ENCODE results near the gene RWDD2A.
"Not testable (repeated sequence)": the region's sequence is repeated elsewhere in the genome, so short reads cannot be mapped to it uniquely, and the experiment has no call there.

RWDD2A gene

DNA sequence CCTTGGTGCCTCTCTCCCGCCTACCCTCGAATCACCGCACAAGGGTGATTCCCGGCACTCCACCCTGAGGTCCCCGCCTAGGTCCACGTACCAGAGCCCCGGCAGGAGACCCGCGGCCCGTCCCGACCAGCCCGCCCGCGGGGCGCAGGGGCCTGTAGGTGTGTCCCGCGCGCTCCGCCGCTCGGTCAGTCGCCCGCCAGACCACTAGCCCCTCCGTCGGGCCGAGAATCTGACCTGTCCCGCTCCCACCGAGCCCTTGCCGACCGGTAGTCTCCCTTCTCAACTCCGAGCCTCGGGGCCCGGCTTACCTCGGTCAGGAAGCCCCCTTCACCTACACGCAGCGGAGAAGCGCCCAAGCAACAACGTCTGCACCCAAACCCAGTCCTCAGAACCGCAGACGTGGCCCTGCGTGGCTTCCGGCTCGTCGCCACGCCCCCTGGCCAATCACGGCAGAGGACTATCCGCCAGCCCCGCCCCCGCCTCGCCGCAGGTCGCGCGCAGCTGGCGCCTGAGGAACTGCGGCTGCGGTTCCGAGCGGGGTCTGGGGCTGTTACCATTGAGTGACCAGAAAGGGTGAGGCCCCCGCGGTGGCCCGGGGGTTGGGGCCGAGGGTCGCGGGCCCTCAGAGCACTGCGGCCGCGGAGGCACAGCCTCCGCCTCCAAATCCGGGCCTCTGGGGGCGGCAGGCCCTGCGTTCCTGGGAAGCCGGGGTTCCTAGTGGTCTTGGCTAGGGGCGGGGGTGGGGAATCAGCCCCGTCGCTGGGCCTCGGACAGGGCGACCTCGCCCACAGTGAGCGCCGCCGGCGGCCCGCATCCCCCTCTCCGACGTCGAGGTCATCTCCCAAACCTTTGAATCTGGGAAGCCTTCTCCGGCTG is at the start of gene RWDD2A, which contains the start of gene PGM3:
Gene RWDD2A, plus strand, starts transcription at position 487 of the 876 bp plus-strand sequence. CDS start 1,095 bp downstream, outside the sequence.
Gene PGM3, minus strand, starts transcription at position 395 of the 876 bp plus-strand sequence. CDS start 2,253 bp downstream, outside the sequence.
- DNase-seq (ENCODE audit: low read depth), result peak; percentile 86

DNA sequence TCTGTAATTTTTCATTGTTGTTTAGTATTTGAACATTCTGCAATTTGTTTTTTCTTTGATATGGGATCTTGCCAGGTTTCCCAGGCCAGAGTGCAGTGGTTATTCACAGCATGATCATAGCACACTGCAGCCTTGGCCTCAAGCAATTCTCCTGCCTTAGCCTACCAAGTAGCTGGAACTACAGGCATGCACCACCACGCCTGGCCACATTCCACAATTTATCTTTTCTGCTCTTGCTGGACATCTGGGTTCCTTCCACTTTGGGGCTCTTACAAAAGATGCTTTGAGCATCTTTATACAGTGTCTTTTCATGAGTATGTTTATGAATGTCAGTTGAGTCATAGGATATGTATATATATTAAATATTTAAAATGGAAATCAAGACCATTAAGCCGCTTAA is 42.0 kb upstream of the RWDD2A start:
- DNase-seq (ENCODE audit: low read depth), result no peak

DNA sequence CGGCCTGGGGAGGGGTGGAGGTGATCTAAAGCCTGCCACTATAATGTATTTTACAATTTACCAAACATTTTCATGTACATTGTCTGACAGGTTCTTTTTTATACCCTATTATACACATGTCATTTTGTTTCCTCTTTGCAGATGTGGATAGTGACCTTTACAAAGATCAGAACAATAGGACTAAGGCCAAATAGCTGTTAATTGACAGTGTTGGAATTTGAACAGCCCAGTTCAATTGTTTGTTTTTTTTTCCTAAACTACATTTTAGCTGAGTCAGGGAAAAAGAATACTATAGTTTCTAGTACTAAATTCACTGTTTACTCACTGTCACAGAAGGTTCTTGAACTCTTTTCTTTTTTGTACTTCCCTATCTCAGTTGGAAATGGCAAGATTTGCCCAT is 40.2 kb upstream of the RWDD2A start:
- DNase-seq (ENCODE audit: low read depth), result no peak

- no peak for DNase-seq (ENCODE audit: low read depth)
Observed at GRCh38 chr6:83153883-83154521, 39.2 kb upstream of the RWDD2A start.

GRCh38 chr6:83155794-83156193 is 37.4 kb upstream of the RWDD2A start:
- no peak for DNase-seq (ENCODE audit: low read depth)

GRCh38 chr6:83160167-83160566 is 33.0 kb upstream of the RWDD2A start:
- DNase-seq (ENCODE audit: low read depth), result no peak

GRCh38 chr6:83167726-83168278 is 25.4 kb upstream of the RWDD2A start:
- DNase-seq (ENCODE audit: low read depth), result no peak

- DNase-seq (ENCODE audit: low read depth), result no peak
Observed at GRCh38 chr6:83168556-83168955, 24.6 kb upstream of the RWDD2A start.

- DNase-seq (ENCODE audit: low read depth), result no peak
Observed at GRCh38 chr6:83169106-83169505, 24.1 kb upstream of the RWDD2A start.

- DNase-seq (ENCODE audit: low read depth), result no peak
Observed at GRCh38 chr6:83169511-83169910, 23.6 kb upstream of the RWDD2A start.

- DNase-seq (ENCODE audit: low read depth), result no peak
Observed at GRCh38 chr6:83176246-83176645, 16.9 kb upstream of the RWDD2A start.

GRCh38 chr6:83180426-83180950 is 12.7 kb upstream of the RWDD2A start:
- no peak for DNase-seq (ENCODE audit: low read depth)

DNA sequence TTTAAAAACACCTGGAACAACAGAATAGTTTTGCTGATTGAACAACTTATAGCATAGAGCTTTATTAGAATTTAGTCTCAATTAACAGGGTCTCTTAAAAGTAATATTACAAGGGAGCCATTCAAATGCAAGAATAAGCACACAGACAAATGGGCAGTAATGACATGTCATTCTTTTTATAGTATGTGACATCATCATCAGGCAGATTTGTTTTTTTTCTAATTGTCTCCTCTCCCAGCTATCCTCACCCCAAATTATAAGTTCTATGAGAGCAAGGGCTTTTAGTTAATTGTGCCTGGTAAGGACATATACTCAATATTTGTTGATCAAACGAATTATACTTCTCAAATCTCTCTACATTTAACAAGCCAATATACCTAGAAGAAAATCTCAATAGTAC is 11.0 kb upstream of the RWDD2A start:
- DNase-seq (ENCODE audit: low read depth), result no peak

DNA sequence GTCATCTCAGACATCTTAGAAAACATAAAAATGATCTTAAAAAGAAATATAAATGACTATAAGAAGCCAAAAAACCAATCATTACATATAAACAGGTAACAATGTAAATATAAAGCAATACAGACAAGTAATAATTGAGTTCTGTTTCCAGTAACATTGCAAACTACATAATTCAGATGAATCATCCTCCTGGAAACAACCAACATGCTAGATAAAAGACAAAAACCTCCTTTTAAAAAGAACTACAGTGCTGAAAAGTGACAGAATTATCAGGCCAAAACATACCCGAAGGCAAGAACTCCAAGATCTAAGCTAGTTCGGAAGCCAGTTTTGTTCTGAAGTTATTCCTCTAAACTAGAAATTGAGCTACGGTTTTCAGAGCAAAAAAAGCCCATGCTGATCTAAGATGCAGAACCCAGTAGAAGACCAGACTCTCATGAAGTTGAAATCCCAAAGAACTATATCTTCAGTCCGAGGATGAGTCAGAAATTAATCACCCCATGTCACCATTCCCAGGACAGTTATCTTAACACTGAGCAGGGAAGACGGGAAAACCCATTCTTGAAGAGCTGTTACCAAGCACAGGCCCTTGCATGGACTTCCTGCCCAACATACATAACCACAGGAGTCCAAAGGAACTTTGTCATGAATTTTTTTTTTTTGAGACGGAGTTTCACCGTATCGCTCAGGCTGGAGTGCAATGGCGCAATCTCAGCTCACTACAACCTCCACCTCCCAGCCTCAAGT is 9.9 kb upstream of the RWDD2A start:
- DNase-seq (ENCODE audit: low read depth), result no peak

GRCh38 chr6:83185096-83185495 is 8.1 kb upstream of the RWDD2A start:
- DNase-seq (ENCODE audit: low read depth), result no peak

- DNase-seq (ENCODE audit: low read depth), result no peak
Observed at GRCh38 chr6:83188501-83188900, 4.7 kb upstream of the RWDD2A start.

DNA sequence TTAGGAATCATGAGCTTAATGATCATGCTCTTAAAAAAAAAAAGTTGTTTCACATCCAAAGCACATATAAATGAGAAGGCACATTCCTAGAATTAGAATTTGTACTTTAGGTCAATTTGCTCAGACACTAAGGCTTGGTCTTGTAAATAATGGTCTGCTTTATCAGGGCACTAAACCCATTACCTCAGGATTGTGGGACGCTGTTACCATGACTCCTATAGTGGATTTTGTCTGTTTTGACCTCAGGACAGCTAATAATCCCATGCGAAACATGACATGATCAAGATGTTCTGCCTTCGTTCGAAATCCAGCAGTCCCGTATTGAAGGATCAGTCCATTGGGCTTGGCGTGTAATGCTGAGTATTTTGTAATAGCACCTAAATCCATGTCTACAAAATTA is 2.5 kb upstream of the RWDD2A start:
- DNase-seq (ENCODE audit: low read depth), result no peak

DNA sequence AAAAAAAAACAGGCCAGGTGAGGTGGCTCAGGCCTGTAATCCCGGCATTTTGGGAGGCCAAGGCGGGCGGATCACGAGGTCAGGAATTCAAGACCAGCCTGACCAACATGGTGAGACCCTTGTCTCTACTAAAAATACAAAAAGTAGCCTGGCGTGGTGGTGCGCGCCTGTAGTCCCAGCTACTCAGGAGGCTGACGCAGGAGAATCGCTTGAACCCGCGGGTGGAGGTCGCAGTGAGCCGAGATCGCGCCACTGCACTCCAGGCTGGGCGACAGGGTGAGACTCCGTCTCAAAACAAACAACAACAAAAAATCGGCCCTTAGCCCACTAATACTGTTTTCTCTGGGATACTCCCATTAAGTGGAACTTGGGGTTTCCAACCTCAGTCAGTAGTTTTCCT is 1.2 kb upstream of the RWDD2A start:
- DNase-seq (ENCODE audit: low read depth), result not testable (repeated sequence)

DNA sequence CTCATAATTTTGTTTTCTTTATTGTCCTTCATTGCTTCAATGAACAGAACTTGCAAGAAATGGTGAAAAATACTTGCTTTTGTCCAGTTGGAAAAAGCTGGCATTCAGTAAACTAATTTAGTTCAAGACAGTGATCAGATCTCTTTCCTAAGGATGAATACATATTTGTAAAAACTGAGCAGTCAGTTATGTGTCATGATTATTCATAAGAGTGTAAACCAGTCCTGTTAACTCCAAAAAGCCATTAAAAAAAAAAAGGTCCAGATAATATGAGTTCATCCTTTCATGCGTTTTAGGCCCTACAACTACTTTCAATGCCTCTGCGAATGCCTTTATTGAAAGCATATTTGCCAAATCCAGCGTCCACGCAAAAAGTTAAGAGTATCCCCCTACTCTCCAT is 701 bp upstream of the RWDD2A start:
- DNase-seq (ENCODE audit: low read depth), result no peak

- no peak for DNase-seq (ENCODE audit: low read depth)
Observed at GRCh38 chr6:83193747-83194566, 800 bp downstream of the RWDD2A start.

DNA sequence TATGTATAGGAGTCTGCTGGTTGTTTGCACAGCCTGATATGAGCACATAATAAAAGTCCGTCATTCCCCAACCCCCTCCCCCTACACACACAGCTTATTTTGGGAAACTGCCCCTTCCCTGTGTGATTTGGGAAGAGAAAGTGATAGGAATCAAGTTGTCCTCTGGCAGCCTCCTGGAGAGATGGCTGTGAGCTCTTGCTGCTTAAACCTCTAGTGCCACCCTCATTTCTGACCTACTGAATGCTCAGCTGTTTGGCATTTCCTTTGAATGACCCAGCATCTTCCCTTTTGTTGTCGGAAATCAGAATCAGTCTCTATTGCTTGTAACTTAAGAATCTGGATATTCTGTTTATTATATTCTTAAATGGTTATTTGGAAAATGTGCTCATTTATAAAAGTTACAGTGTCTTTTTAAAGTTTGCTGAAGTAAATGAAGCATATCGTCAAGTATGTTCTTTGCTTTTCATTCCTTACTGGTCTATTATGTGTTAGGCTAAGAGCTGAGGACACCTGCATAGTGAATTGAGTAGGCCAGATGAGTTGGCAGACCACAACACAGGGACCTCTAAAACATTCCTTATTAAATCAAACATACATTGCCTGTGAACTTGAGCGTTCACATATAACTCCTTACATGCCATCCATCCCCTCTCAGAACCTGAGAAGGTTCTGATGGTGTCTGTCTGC is 5.5 kb downstream of the RWDD2A start:
- DNase-seq (ENCODE audit: low read depth), result no peak
